H1 (cell line): ENCODE results near the gene PDGFRA. TPM values are rescaled to one million over a fixed set of nuclear protein-coding genes. Genes with fewer than 3 reads are reported as not detected.

Source experiments
- CTCF ChIA-PET: fragments of 300-600 bp; sonication (Branson Sonifier 250); formaldehyde crosslinking; loops from one replicate; lab custom pipeline; 2021; ENCODE audit not compliant: partially characterized antibody; lab: Charles Lee
- POLR2A ChIA-PET: fragments of 300-600 bp; sonication (Branson Sonifier 250); formaldehyde crosslinking; loops from one replicate; lab custom pipeline; 2021; ENCODE audit warnings: inconsistent platforms; ENCODE audit not compliant: partially characterized antibody; lab: Charles Lee
- DNase-seq, 2 experiments: peaks; one replicate each; pipeline versions ENCODE4 v3.0.0 to v3.0.0-alpha.2; 2010 to 2022; ENCODE audit warnings: low spot score in 2 of 2, low read depth in 1 of 2, mixed read lengths in 1 of 2
- FAIRE-seq: peaks from 2 replicates; lab custom pipeline; 2011; peaks lifted over from hg19 to GRCh38; lab: Jason Lieb, UNC
- H2AFZ ChIP-seq: 2 replicates; pipeline ENCODE4 v1.8.1; 2012; ENCODE audit warnings: low read length, inconsistent platforms
- H2AK5ac ChIP-seq: 2 replicates; pipeline ENCODE4 v1.6.1; 2013; ENCODE audit warnings: low read depth, low read length
- H2BK120ac ChIP-seq: replicated peaks from 2 replicates; pipeline ENCODE3; 2013; ENCODE audit warnings: low read depth, low read length, inconsistent platforms
- H2BK12ac ChIP-seq: 2 replicates; pipeline ENCODE4 v1.6.1; 2013; ENCODE audit warnings: low read depth, low read length
- H2BK15ac ChIP-seq: 2 replicates; pipeline ENCODE4 v1.6.1; 2013; ENCODE audit warnings: low read length
- H2BK20ac ChIP-seq: 2 replicates; pipeline ENCODE4 v1.6.1; 2013; ENCODE audit warnings: low read length
- H2BK5ac ChIP-seq: 2 replicates; pipeline ENCODE4 v1.6.1; 2013; ENCODE audit warnings: low read depth, low read length
- H3K14ac ChIP-seq: 2 replicates; pipeline ENCODE4 v1.6.1; 2013; ENCODE audit warnings: inconsistent platforms; ENCODE audit not compliant: insufficient read length
- H3K18ac ChIP-seq: 2 replicates; pipeline ENCODE4 v1.6.1; 2013; ENCODE audit warnings: low read length; ENCODE audit errors: extremely low read depth
- H3K23ac ChIP-seq: 2 replicates; pipeline ENCODE4 v1.6.1; 2013; ENCODE audit warnings: inconsistent platforms; ENCODE audit not compliant: insufficient read length
- H3K23me2 ChIP-seq: 2 replicates; pipeline ENCODE4 v1.6.1; 2013; ENCODE audit warnings: low read depth, low read length
- H3K27ac ChIP-seq: 2 replicates; pipeline ENCODE4 v1.6.1; 2011; ENCODE audit warnings: low read depth, low read length, inconsistent platforms
- H3K27me3 ChIP-seq, 4 experiments: replicated peaks in 1 of 4; 1 replicate in 1 of 4; 2 replicates in 3 of 4; pipeline versions ENCODE4 v1.6.1 to v1.8.1; 2011 to 2013; ENCODE audit warnings: low read length in 3 of 4, mild to moderate bottlenecking in 3 of 4, inconsistent platforms in 2 of 4, mixed read lengths in 2 of 4, moderate library complexity in 1 of 4; ENCODE audit not compliant: control insufficient read depth in 3 of 4, insufficient read depth in 3 of 4; ENCODE audit errors: extremely low read depth in 1 of 4
- H3K36me3 ChIP-seq, 4 experiments: 2 replicates each; pipeline versions ENCODE4 v1.6.1 to v1.8.1; 2011 to 2013; ENCODE audit warnings: mild to moderate bottlenecking in 4 of 4, low read length in 3 of 4, moderate library complexity in 2 of 4, control low read depth in 1 of 4, inconsistent platforms in 1 of 4; ENCODE audit not compliant: insufficient read depth in 4 of 4, control insufficient read depth in 2 of 4
- H3K4ac ChIP-seq: replicated peaks from 2 replicates; pipeline ENCODE3; 2013; ENCODE audit warnings: low read length, low read depth, mixed read lengths, inconsistent platforms; ENCODE audit not compliant: insufficient read length
- H3K4me1 ChIP-seq, 4 experiments: replicated peaks in 1 of 4; 1 replicate in 1 of 4; 2 replicates in 3 of 4; pipeline versions ENCODE4 v1.6.1 to v1.8.1; 2011 to 2013; ENCODE audit warnings: low read length in 3 of 4, inconsistent platforms in 2 of 4, mixed read lengths in 1 of 4; ENCODE audit not compliant: insufficient read depth in 4 of 4, control insufficient read depth in 3 of 4
- H3K4me2 ChIP-seq, 2 experiments: 2 replicates each; pipeline versions ENCODE4 v1.6.1 to v1.8.1; 2011 to 2013; ENCODE audit warnings: low read depth in 2 of 2, low read length in 2 of 2, control low read depth in 1 of 2, inconsistent platforms in 1 of 2, mild to moderate bottlenecking in 1 of 2; ENCODE audit not compliant: insufficient read depth in 1 of 2
- H3K4me3 ChIP-seq, 4 experiments: fragments of 200-600, 300-600 bp in 1 of 4; sonication (generic), shearing (Covaris generic), sonication (Bioruptor Twin) in 1 of 4; 2 replicates each; pipeline versions ENCODE4 v1.5.1 to v1.8.1; 2011 to 2016; ENCODE audit warnings: low read length in 4 of 4, low read depth in 3 of 4, control low read depth in 2 of 4, inconsistent platforms in 2 of 4, mild to moderate bottlenecking in 2 of 4, mixed read lengths in 1 of 4, moderate library complexity in 1 of 4; ENCODE audit not compliant: insufficient read depth in 2 of 4; ENCODE audit errors: extremely low read depth in 1 of 4
- H3K56ac ChIP-seq: replicated peaks from 2 replicates; pipeline ENCODE3; 2013; ENCODE audit warnings: low read depth, mild to moderate bottlenecking, mixed read lengths, low read length, inconsistent platforms; ENCODE audit not compliant: insufficient read length
- H3K79me1 ChIP-seq: 2 replicates; pipeline ENCODE4 v1.6.1; 2013; ENCODE audit warnings: low read depth, low read length, control low read depth
- H3K79me2 ChIP-seq, 2 experiments: 2 replicates each; pipeline versions ENCODE4 v1.6.1 to v1.8.1; 2012 to 2013; ENCODE audit warnings: low read length in 2 of 2, mild to moderate bottlenecking in 2 of 2, inconsistent platforms in 1 of 2; ENCODE audit not compliant: insufficient read depth in 2 of 2, control insufficient read depth in 1 of 2
- H3K9ac ChIP-seq, 4 experiments: replicated peaks in 1 of 4; 1 replicate in 1 of 4; 2 replicates in 3 of 4; pipeline versions ENCODE4 v1.6.1 to v1.8.1; 2011 to 2013; ENCODE audit warnings: low read depth in 3 of 4, low read length in 3 of 4, control low read depth in 2 of 4, mild to moderate bottlenecking in 2 of 4, moderate library complexity in 2 of 4, inconsistent platforms in 1 of 4; ENCODE audit errors: extremely low read depth in 1 of 4
- H3K9me3 ChIP-seq, 2 experiments: 2 replicates each; pipeline versions ENCODE4 v1.6.1 to v1.8.1; 2012 to 2013; ENCODE audit warnings: mild to moderate bottlenecking in 2 of 2, moderate library complexity in 2 of 2, control low read depth in 1 of 2, inconsistent platforms in 1 of 2, low read depth in 1 of 2, low read length in 1 of 2, mixed read lengths in 1 of 2; ENCODE audit not compliant: insufficient read depth in 2 of 2
- H4K20me1 ChIP-seq, 2 experiments: replicated peaks in 1 of 2; 2 replicates each; pipeline versions ENCODE3 to v1.8.1; 2011 to 2013; ENCODE audit warnings: inconsistent platforms in 2 of 2, low read length in 2 of 2, mild to moderate bottlenecking in 1 of 2; ENCODE audit not compliant: insufficient read depth in 2 of 2, control insufficient read depth in 1 of 2
- H4K5ac ChIP-seq: 2 replicates; pipeline ENCODE4 v1.6.1; 2013; ENCODE audit warnings: low read length, low read depth, mixed read lengths, inconsistent platforms; ENCODE audit not compliant: insufficient read length
- H4K8ac ChIP-seq: 2 replicates; pipeline ENCODE4 v1.8.0; 2013; ENCODE audit warnings: mild to moderate bottlenecking, moderate library complexity, low read length, inconsistent platforms; ENCODE audit not compliant: insufficient read depth; ENCODE audit errors: extremely low read depth
- H4K91ac ChIP-seq: replicated peaks from 2 replicates; pipeline ENCODE3; 2013; ENCODE audit warnings: low read length, mixed read lengths, inconsistent platforms; ENCODE audit not compliant: insufficient read length
- ASH2L ChIP-seq: fragments of 200-600, 300-600 bp; sonication (generic); IDR thresholded peaks from one replicate; pipeline ENCODE4 v1.7.1; 2017; ENCODE audit warnings: low read length
- CEBPB ChIP-seq: IDR thresholded peaks from 2 replicates; pipeline ENCODE4 v1.6.1; 2012; ENCODE audit warnings: low read depth, low read length
- CHD1 ChIP-seq: IDR thresholded peaks from 2 replicates; pipeline ENCODE4 v1.6.1; 2012; ENCODE audit warnings: low read depth, low read length, improper control_type of control experiment
- EZH2 ChIP-seq: fragments of 200-600 bp; sonication (generic); IDR thresholded peaks from 2 replicates; pipeline ENCODE4 v1.7.1; 2012; ENCODE audit warnings: low read depth, mild to moderate bottlenecking, moderate library complexity, low read length, inconsistent platforms; ENCODE audit not compliant: severe bottlenecking
- FOSL1 ChIP-seq: IDR thresholded peaks from 2 replicates; pipeline ENCODE4 v1.6.1; 2011; ENCODE audit warnings: mild to moderate bottlenecking, low read depth, low read length, moderate library complexity; ENCODE audit not compliant: insufficient read depth
- RNF2 ChIP-seq: fragments of 200-900, 300-1000 bp; sonication (generic); IDR thresholded peaks from 2 replicates; pipeline ENCODE4 v1.7.1; 2016; ENCODE audit warnings: borderline replicate concordance, low read depth, mild to moderate bottlenecking, antibody characterized with exemption, low read length; ENCODE audit not compliant: poor library complexity, severe bottlenecking; ENCODE audit errors: missing control alignments
- SP1 ChIP-seq: IDR thresholded peaks from 2 replicates; pipeline ENCODE4 v1.6.1; 2011; ENCODE audit warnings: low read depth, low read length
- SP4 ChIP-seq: IDR thresholded peaks from 2 replicates; pipeline ENCODE4 v1.6.1; 2012; ENCODE audit warnings: low read length, inconsistent platforms
- SRF ChIP-seq: IDR thresholded peaks from 2 replicates; pipeline ENCODE4 v1.6.1; 2011; ENCODE audit warnings: mild to moderate bottlenecking, low read depth, low read length, moderate library complexity
- SUZ12 ChIP-seq: fragments of 200-600 bp; sonication (generic); IDR thresholded peaks from 2 replicates; pipeline ENCODE4 v1.6.1; 2012; ENCODE audit warnings: mild to moderate bottlenecking, inconsistent platforms, low read length, moderate library complexity, mixed read lengths
- TEAD4 ChIP-seq: IDR thresholded peaks from 2 replicates; pipeline ENCODE4 v1.6.1; 2012; ENCODE audit warnings: low read depth, low read length, inconsistent platforms, mixed read lengths
- WGBS, 2 experiments: shearing (Covaris generic) in 1 of 2; methylation state at CpG; one replicate each; pipeline versions ENCODE4 v1.1.6 to v1.1.7; 2013 to 2015; ENCODE audit warnings: low lambda C conversion rate in 2 of 2, mixed read lengths in 2 of 2, inconsistent platforms in 1 of 2, low coverage in 1 of 2, missing lambda C conversion rate in 1 of 2; ENCODE audit not compliant: insufficient replicate concordance in 2 of 2, insufficient coverage in 1 of 2, insufficient read length in 1 of 2; ENCODE audit errors: extremely low coverage in 1 of 2, missing lambda C conversion rate in 1 of 2; 5-methylcytosine and 5-hydroxymethylcytosine counted together
- polyA plus RNA-seq, 7 experiments: library from polyadenylated mRNA; depleted of rRNA in 3 of 7; stranded (reverse) in 5 of 7; unstranded in 2 of 7; fragments of >200 nt in 5 of 7; fragments of 200-250 nt in 2 of 7; gene quantifications; 1 replicate in 5 of 7; 2 replicates in 1 of 7; 4 replicates in 1 of 7; pipeline versions ENCODE4 v1.2.1 to v1.2.3, GENCODE V29; 2011 to 2013; ENCODE audit warnings: missing spikeins in 2 of 7, mixed read lengths in 2 of 7
- total RNA-seq: library from RNA; stranded (reverse); fragmentation: NEBNext Ultra II Directional; extraction: Animal tissue kit (Norgen Biotek cat#: 25700); gene quantifications from 2 replicates; pipeline ENCODE4 v1.2.1, GENCODE V29; 2021

Gene PDGFRA
- total and polyA plus RNA-seq, 2 of the 8 experiments (the other 6 are each of a cell fraction or from before 2014, with no cell fraction given) = 1.4 to 3.4 TPM

- H3K27ac ChIP-seq = no peak overlapping the region
- DNase-seq = peak in 1 of 2 experiments; percentile 63
- no peak overlapping the region for H4K91ac ChIP-seq
- POLR2A ChIA-PET = interaction anchor here (0.7 to 1.0 kb wide), 2 partner anchors 133 to 594 kb away, joined by 3 to 5 read pairs; no protein-coding TSS in a partner anchor
- no peak overlapping the region for H3K14ac ChIP-seq
- no peak overlapping the region for H2AFZ ChIP-seq
- peaks cover 0 to 38% (median 23%) of the 10 kb centered on the region in 4 experiments; a peak in 6 of 7 replicates for H3K4me1 ChIP-seq
- CTCF ChIA-PET = interaction anchor here (0.6 to 5.3 kb wide), 7 partner anchors 11 to 518 kb away, joined by 3 to 53 read pairs (median 3); no protein-coding TSS in a partner anchor
- FAIRE-seq = no peak
- H3K4me2 ChIP-seq = peak overlapping the region; percentile 67 to 72
- H3K23ac ChIP-seq = no peak overlapping the region
- no peak overlapping the region for H3K9ac ChIP-seq
- no peak overlapping the region for H2BK120ac ChIP-seq
- H4K20me1 ChIP-seq = peaks cover 7 to 10% of the 10 kb centered on the region in 2 experiments
- H3K79me1 ChIP-seq = no peaks in the 10 kb centered on the region
- no peak overlapping the region for H3K4ac ChIP-seq
- no peaks in the 10 kb centered on the region for H3K79me2 ChIP-seq
- H3K56ac ChIP-seq = no peak overlapping the region
- WGBS, 2 experiments = 2% methylated on average over 26 of the region's 63 CpGs; no CpG with 5 or more reads in 1 of the 2 experiments
- H3K18ac ChIP-seq = no peak overlapping the region; the same call in 1 of the 2 replicates
- H4K5ac ChIP-seq = no peak overlapping the region
- H3K9me3 ChIP-seq = peaks cover 0 to 3% of the 10 kb centered on the region in 2 experiments; a peak in 1 of 4 replicates
- no peak overlapping the region for H2BK5ac ChIP-seq
- H2BK15ac ChIP-seq = no peak overlapping the region
- H2AK5ac ChIP-seq = no peak overlapping the region
- peak overlapping the region; percentile 14; the same call in 1 of the 2 replicates for H2BK12ac ChIP-seq
- no peak overlapping the region for H2BK20ac ChIP-seq
- peaks cover 50% of the 10 kb centered on the region for H3K23me2 ChIP-seq
- peaks cover 54 to 90% (median 85%) of the 10 kb centered on the region in 4 experiments for H3K27me3 ChIP-seq
- H3K4me3 ChIP-seq = peak overlapping the region; percentile 3 to 85 (median 26); a peak in 6 of 8 replicates
- H4K8ac ChIP-seq = no peak overlapping the region
- H3K36me3 ChIP-seq = no peaks in the 10 kb centered on the region
- no peak for TF ChIP-seq SP1
- TF ChIP-seq EZH2 = peak; percentile 26
- peak; percentile 70 for TF ChIP-seq TEAD4
- TF ChIP-seq ASH2L = no peak
- no peak for TF ChIP-seq CHD1
- no peak for TF ChIP-seq SP4
- no peak for TF ChIP-seq SUZ12
- peak; percentile 72 for TF ChIP-seq RNF2
- no peak for TF ChIP-seq SRF
- TF ChIP-seq FOSL1 = no peak
- no peak for TF ChIP-seq CEBPB
Measured at GRCh38 chr4:54229631-54230483, 764 bp downstream of the PDGFRA start.
